Thoracic aorta (tissue), 2 donors: ENCODE measurements around the gene PCDHAC2. TPM values are rescaled to one million over a fixed set of nuclear protein-coding genes. Genes with fewer than 3 reads are reported as not detected.

Source experiments
- ATAC-seq: fragments of 150-250 bp; one replicate; pipeline ENCODE4 v1.8.0; 2017; ENCODE audit warnings: low read depth; ENCODE audit not compliant: insufficient number of reproducible peaks, low FRiP score
- DNase-seq: peaks from one replicate; pipeline ENCODE4 v3.0.0-alpha.2; 2020; ENCODE audit warnings: low spot score
- H3K27ac ChIP-seq, 2 donors: fragments of 200-600 bp; sonication (generic); 1 replicate in 1 of 2; 2 replicates in 1 of 2; pipeline ENCODE4 v1.5.1; 2016; ENCODE audit warnings: mild to moderate bottlenecking in 2 of 2, moderate library complexity in 2 of 2
- H3K27me3 ChIP-seq: fragments of 200-600 bp; sonication (generic); replicated peaks from 2 replicates; pipeline ENCODE4 v1.6.0; 2016; ENCODE audit warnings: mild to moderate bottlenecking; ENCODE audit not compliant: insufficient read depth
- H3K36me3 ChIP-seq: fragments of 200-600 bp; sonication (generic); one replicate; pipeline ENCODE4 v1.5.1; 2016
- H3K4me1 ChIP-seq, 2 donors: fragments of 200-600 bp; sonication (generic); 1 replicate in 1 of 2; 2 replicates in 1 of 2; pipeline versions ENCODE4 v1.5.1 to v1.6.0; 2016; ENCODE audit warnings: low read depth in 2 of 2, mild to moderate bottlenecking in 1 of 2; ENCODE audit not compliant: control insufficient read depth in 1 of 2
- H3K4me3 ChIP-seq: fragments of 200-600 bp; sonication (generic); 2 replicates; pipeline ENCODE4 v1.5.1; 2016; ENCODE audit warnings: mild to moderate bottlenecking
- H3K9me3 ChIP-seq: fragments of 200-600 bp; sonication (generic); 2 replicates; pipeline ENCODE4 v1.5.1; 2016
- total RNA-seq, 2 donors: library from RNA; depleted of rRNA; stranded (reverse); fragments of >200 nt; gene quantifications; one replicate each; pipeline versions ENCODE4 v1.1.0 to v1.2.3, GENCODE V29; 2016
- TF ChIP-seq, protein P1 (sequence below): fragments of 200-600 bp; sonication (generic); IDR thresholded peaks from one replicate; pipeline ENCODE4 v1.5.1; 2019; ENCODE audit warnings: antibody characterized with exemption

Gene PCDHAC2
- total RNA-seq, 2 donors from 2014 or later: 0.71 TPM; not detected in 1

DNA sequence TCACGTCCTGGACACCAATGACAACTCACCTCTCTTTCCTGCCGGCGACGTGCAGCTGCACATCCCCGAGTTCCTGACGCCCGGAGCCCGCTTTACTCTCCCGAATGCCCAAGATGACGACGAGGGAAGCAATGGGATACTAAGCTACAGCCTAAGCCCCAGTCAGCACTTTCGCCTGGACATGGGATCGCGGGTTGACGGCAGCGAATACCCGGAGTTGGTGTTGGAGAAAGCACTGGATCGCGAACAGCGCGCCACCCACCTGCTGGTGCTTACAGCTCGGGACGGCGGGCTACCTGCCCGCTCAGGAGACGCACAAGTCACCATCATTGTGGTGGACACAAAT is 39.1 kb upstream of the PCDHAC2 start:
- Histone ChIP-seq H3K4me3 (peak overlapping the region; percentile 76), H3K9me3 (no peaks in the 10 kb centered on the region), H3K27me3 (no peaks in the 10 kb centered on the region), H3K36me3 (no peaks in the 10 kb centered on the region), H3K4me1 (peaks cover 3 to 9% of the 10 kb centered on the region in 2 donors), H3K27ac (no peak overlapping the region)
- no peak for DNase-seq
- no peak for ATAC-seq
- TF ChIP-seq, protein P1, sequence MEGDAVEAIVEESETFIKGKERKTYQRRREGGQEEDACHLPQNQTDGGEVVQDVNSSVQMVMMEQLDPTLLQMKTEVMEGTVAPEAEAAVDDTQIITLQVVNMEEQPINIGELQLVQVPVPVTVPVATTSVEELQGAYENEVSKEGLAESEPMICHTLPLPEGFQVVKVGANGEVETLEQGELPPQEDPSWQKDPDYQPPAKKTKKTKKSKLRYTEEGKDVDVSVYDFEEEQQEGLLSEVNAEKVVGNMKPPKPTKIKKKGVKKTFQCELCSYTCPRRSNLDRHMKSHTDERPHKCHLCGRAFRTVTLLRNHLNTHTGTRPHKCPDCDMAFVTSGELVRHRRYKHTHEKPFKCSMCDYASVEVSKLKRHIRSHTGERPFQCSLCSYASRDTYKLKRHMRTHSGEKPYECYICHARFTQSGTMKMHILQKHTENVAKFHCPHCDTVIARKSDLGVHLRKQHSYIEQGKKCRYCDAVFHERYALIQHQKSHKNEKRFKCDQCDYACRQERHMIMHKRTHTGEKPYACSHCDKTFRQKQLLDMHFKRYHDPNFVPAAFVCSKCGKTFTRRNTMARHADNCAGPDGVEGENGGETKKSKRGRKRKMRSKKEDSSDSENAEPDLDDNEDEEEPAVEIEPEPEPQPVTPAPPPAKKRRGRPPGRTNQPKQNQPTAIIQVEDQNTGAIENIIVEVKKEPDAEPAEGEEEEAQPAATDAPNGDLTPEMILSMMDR: no peak

DNA sequence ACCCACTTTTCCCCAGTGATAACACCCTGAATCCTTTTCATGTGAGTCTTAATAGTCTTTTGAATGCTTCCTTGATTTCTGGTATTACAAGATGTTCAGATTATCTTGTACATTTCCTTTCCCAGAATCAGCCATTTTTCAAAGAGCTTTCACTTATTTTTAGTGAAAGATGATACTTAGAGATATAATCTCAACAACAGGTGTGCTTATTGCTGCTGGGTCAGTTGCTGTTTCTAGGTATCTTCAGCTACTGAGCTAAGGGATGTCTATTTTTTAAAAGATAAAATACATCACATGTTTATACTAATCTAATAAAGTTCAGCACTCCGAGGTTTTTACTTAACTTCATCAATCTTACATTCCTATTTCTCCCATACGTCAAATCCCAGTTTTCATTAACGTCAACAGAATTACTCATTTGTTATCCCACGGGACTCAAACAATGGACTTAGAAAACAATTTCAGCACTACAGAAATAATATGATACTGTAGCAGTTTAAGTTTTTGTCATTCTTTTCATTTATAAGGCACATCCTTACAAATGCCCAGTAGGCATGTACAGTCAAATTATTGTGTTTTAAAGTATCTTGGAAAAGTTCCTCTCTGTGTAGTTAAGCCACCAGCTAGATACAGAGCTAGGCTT is 31.2 kb upstream of the PCDHAC2 start:
- H3K36me3 ChIP-seq: no peaks in the 10 kb centered on the region
- no peak overlapping the region for H3K27ac ChIP-seq
- DNase-seq: no peak
- no peak overlapping the region for H3K4me3 ChIP-seq
- no peaks in the 10 kb centered on the region for H3K9me3 ChIP-seq
- H3K27me3 ChIP-seq: no peaks in the 10 kb centered on the region
- TF ChIP-seq, protein P1: no peak
- no peaks in the 10 kb centered on the region for H3K4me1 ChIP-seq
- no peak for ATAC-seq

DNA sequence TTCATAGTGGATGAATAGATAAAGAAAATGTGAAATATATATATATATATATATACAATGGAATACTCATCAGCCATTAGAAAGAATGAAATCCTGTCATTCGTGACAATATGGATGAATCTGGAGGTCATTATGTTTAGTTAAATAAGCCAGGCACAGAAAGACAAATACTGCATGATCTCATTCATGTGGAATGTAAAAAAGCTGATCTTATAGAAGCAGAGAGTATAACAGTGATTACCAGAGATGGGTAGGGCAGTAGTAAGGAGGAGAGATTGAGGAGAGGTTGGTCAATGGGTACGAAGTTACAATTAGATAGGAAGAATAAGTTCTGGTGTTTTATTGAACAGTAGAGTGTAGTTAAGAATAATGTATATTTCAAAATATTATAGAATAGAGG is 19.7 kb upstream of the PCDHAC2 start:
- Histone ChIP-seq H3K4me1 (no peaks in the 10 kb centered on the region), H3K27me3 (no peaks in the 10 kb centered on the region), H3K9me3 (no peaks in the 10 kb centered on the region), H3K4me3 (no peak overlapping the region), H3K27ac (no peak overlapping the region), H3K36me3 (no peaks in the 10 kb centered on the region)
- TF ChIP-seq, protein P1: no peak
- ATAC-seq (no peak), DNase-seq (no peak)

DNA sequence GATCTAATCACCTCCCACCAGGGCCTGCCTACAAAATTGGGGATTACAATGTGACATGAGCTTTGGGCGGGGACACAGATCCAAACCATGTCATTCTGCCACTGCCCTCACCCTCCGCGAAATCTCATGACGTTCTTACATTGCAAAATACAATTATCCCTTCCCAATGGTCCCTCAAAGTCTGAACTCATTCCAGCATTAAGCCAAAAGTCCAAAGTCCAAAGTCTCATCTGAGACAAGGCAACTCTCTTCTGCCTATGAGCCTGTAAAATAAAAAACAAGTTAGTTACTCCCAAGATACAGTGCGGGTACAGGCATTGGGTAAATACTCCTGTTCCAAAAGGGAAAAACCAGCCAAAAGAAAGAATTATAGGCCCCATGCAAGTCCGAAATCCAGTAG is 14.6 kb upstream of the PCDHAC2 start:
- H3K4me3 ChIP-seq: no peak overlapping the region
- no peaks in the 10 kb centered on the region for H3K27me3 ChIP-seq
- ATAC-seq (no peak), DNase-seq (no peak)
- TF ChIP-seq, protein P1: no peak
- H3K36me3 ChIP-seq: no peaks in the 10 kb centered on the region
- no peaks in the 10 kb centered on the region for H3K4me1 ChIP-seq
- no peaks in the 10 kb centered on the region for H3K9me3 ChIP-seq
- no peak overlapping the region for H3K27ac ChIP-seq

DNA sequence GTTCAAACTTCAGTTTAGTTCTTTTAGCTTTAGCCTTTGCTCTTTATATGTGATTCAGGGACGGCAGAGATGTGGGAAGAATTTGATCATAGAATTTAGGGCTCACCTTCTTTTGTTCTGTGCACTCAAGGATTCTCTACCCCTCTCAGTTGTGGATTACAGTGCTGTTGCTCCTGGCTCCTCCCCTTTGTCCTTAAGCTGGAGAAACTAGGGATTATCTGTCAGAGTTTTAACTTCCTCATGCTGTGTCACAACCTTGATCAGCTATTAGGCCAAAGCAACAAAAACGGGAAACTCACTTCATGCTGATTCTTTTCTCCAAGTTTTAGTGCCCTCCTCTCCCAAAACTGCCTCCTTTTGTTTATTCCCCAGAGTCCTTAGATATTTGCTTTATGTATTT is 13.0 kb upstream of the PCDHAC2 start:
- Histone ChIP-seq H3K27ac (no peak overlapping the region), H3K4me3 (no peak overlapping the region), H3K27me3 (no peaks in the 10 kb centered on the region), H3K9me3 (no peaks in the 10 kb centered on the region), H3K36me3 (no peaks in the 10 kb centered on the region), H3K4me1 (no peaks in the 10 kb centered on the region)
- TF ChIP-seq, protein P1: no peak
- ATAC-seq (no peak), DNase-seq (no peak)
